ENCODE data around the gene ASCC3.

Gene ASCC3

GRCh38 chr6:100880853-100881706 lies at the start of gene ASCC3:
Gene ASCC3 (minus strand): TSS chr6:100881329. CDS start chr6:100867997, 13,332 bp downstream.
- Histone ChIP-seq H3K4me1 (ENCODE audit: control insufficient read depth, insufficient read depth, low read length) (peaks cover 69% of the 10 kb centered on the region), H3K27me3 (ENCODE audit: control insufficient read depth, insufficient read depth, low read length) (no peaks in the 10 kb centered on the region), H3K9me3 (ENCODE audit: control insufficient read depth, insufficient read depth, low read length) (no peaks in the 10 kb centered on the region), H3K4me3 (ENCODE audit: low read depth, low read length) (peak within 1 kb of the TSS; percentile 92), H3K9ac (ENCODE audit: low read depth, low read length) (peak within 1 kb of the TSS; percentile 77), H3K36me3 (ENCODE audit: control insufficient read depth, insufficient read depth, low read length) (no peaks in the 10 kb centered on the region), H3K27ac (ENCODE audit: low read depth, low read length) (peak within 1 kb of the TSS; percentile 91)

- Histone ChIP-seq H3K4me1 (ENCODE audit: control insufficient read depth, insufficient read depth, low read length) (no peaks in the 10 kb centered on the region; the same call in 1 of the 2 replicates), H3K9ac (ENCODE audit: low read depth, low read length) (no peak overlapping the region), H3K9me3 (ENCODE audit: control insufficient read depth, insufficient read depth, low read length) (no peaks in the 10 kb centered on the region), H3K4me3 (ENCODE audit: low read depth, low read length) (no peak overlapping the region), H3K36me3 (ENCODE audit: control insufficient read depth, insufficient read depth, low read length) (no peaks in the 10 kb centered on the region), H3K27me3 (ENCODE audit: control insufficient read depth, insufficient read depth, low read length) (no peaks in the 10 kb centered on the region), H3K27ac (ENCODE audit: low read depth, low read length) (no peak overlapping the region)
These were observed 44.6 kb upstream of the ASCC3 start for GRCh38 chr6:100925749-100926148.

- Histone ChIP-seq H3K4me3 (ENCODE audit: low read depth, low read length) (no peak overlapping the region), H3K27me3 (ENCODE audit: control insufficient read depth, insufficient read depth, low read length) (no peaks in the 10 kb centered on the region), H3K9ac (ENCODE audit: low read depth, low read length) (no peak overlapping the region), H3K27ac (ENCODE audit: low read depth, low read length) (no peak overlapping the region), H3K4me1 (ENCODE audit: control insufficient read depth, insufficient read depth, low read length) (no peaks in the 10 kb centered on the region; the same call in 1 of the 2 replicates), H3K9me3 (ENCODE audit: control insufficient read depth, insufficient read depth, low read length) (no peaks in the 10 kb centered on the region), H3K36me3 (ENCODE audit: control insufficient read depth, insufficient read depth, low read length) (no peaks in the 10 kb centered on the region)
These were observed 43.6 kb upstream of the ASCC3 start for GRCh38 chr6:100924534-100925227.

- no peaks in the 10 kb centered on the region for H3K27me3 ChIP-seq (ENCODE audit: control insufficient read depth, insufficient read depth, low read length)
- no peaks in the 10 kb centered on the region for H3K9me3 ChIP-seq (ENCODE audit: control insufficient read depth, insufficient read depth, low read length)
- no peaks in the 10 kb centered on the region; the same call in 1 of the 2 replicates for H3K4me1 ChIP-seq (ENCODE audit: control insufficient read depth, insufficient read depth, low read length)
- H3K27ac ChIP-seq (ENCODE audit: low read depth, low read length) = no peak overlapping the region
- no peaks in the 10 kb centered on the region for H3K36me3 ChIP-seq (ENCODE audit: control insufficient read depth, insufficient read depth, low read length)
- H3K4me3 ChIP-seq (ENCODE audit: low read depth, low read length) = no peak overlapping the region
- H3K9ac ChIP-seq (ENCODE audit: low read depth, low read length) = no peak overlapping the region
These were observed 42.5 kb upstream of the ASCC3 start for GRCh38 chr6:100923481-100924165.

GRCh38 chr6:100920028-100920605 lies 39.0 kb upstream of the ASCC3 start:
- no peaks in the 10 kb centered on the region for H3K36me3 ChIP-seq (ENCODE audit: control insufficient read depth, insufficient read depth, low read length)
- H3K27me3 ChIP-seq (ENCODE audit: control insufficient read depth, insufficient read depth, low read length) = no peaks in the 10 kb centered on the region
- H3K27ac ChIP-seq (ENCODE audit: low read depth, low read length) = no peak overlapping the region
- H3K4me1 ChIP-seq (ENCODE audit: control insufficient read depth, insufficient read depth, low read length) = no peaks in the 10 kb centered on the region; the same call in 1 of the 2 replicates
- H3K4me3 ChIP-seq (ENCODE audit: low read depth, low read length) = no peak overlapping the region
- no peaks in the 10 kb centered on the region for H3K9me3 ChIP-seq (ENCODE audit: control insufficient read depth, insufficient read depth, low read length)
- no peak overlapping the region for H3K9ac ChIP-seq (ENCODE audit: low read depth, low read length)

- H3K4me3 ChIP-seq (ENCODE audit: low read depth, low read length) = no peak overlapping the region
- H3K9me3 ChIP-seq (ENCODE audit: control insufficient read depth, insufficient read depth, low read length) = no peaks in the 10 kb centered on the region
- no peaks in the 10 kb centered on the region for H3K36me3 ChIP-seq (ENCODE audit: control insufficient read depth, insufficient read depth, low read length)
- no peak overlapping the region for H3K27ac ChIP-seq (ENCODE audit: low read depth, low read length)
- no peak overlapping the region for H3K9ac ChIP-seq (ENCODE audit: low read depth, low read length)
- H3K4me1 ChIP-seq (ENCODE audit: control insufficient read depth, insufficient read depth, low read length) = no peaks in the 10 kb centered on the region
- no peaks in the 10 kb centered on the region for H3K27me3 ChIP-seq (ENCODE audit: control insufficient read depth, insufficient read depth, low read length)
These were observed 37.0 kb upstream of the ASCC3 start for GRCh38 chr6:100918152-100918551.

GRCh38 chr6:100915876-100916275 lies 34.7 kb upstream of the ASCC3 start:
- H3K4me1 ChIP-seq (ENCODE audit: control insufficient read depth, insufficient read depth, low read length) = no peaks in the 10 kb centered on the region
- no peak overlapping the region for H3K27ac ChIP-seq (ENCODE audit: low read depth, low read length)
- no peak overlapping the region for H3K4me3 ChIP-seq (ENCODE audit: low read depth, low read length)
- H3K9ac ChIP-seq (ENCODE audit: low read depth, low read length) = no peak overlapping the region
- H3K27me3 ChIP-seq (ENCODE audit: control insufficient read depth, insufficient read depth, low read length) = no peaks in the 10 kb centered on the region
- no peaks in the 10 kb centered on the region for H3K36me3 ChIP-seq (ENCODE audit: control insufficient read depth, insufficient read depth, low read length)
- H3K9me3 ChIP-seq (ENCODE audit: control insufficient read depth, insufficient read depth, low read length) = no peaks in the 10 kb centered on the region

GRCh38 chr6:100913400-100914276 lies 32.5 kb upstream of the ASCC3 start:
- no peak overlapping the region for H3K9ac ChIP-seq (ENCODE audit: low read depth, low read length)
- no peaks in the 10 kb centered on the region for H3K9me3 ChIP-seq (ENCODE audit: control insufficient read depth, insufficient read depth, low read length)
- no peaks in the 10 kb centered on the region for H3K36me3 ChIP-seq (ENCODE audit: control insufficient read depth, insufficient read depth, low read length)
- no peak overlapping the region for H3K27ac ChIP-seq (ENCODE audit: low read depth, low read length)
- H3K27me3 ChIP-seq (ENCODE audit: control insufficient read depth, insufficient read depth, low read length) = no peaks in the 10 kb centered on the region
- H3K4me3 ChIP-seq (ENCODE audit: low read depth, low read length) = peak overlapping the region; percentile 53; the same call in 1 of the 2 replicates
- H3K4me1 ChIP-seq (ENCODE audit: control insufficient read depth, insufficient read depth, low read length) = no peaks in the 10 kb centered on the region

GRCh38 chr6:100906325-100906724 lies 25.2 kb upstream of the ASCC3 start:
- Histone ChIP-seq H3K27me3 (ENCODE audit: control insufficient read depth, insufficient read depth, low read length) (no peaks in the 10 kb centered on the region), H3K4me3 (ENCODE audit: low read depth, low read length) (no peak overlapping the region), H3K9ac (ENCODE audit: low read depth, low read length) (no peak overlapping the region), H3K9me3 (ENCODE audit: control insufficient read depth, insufficient read depth, low read length) (no peaks in the 10 kb centered on the region), H3K36me3 (ENCODE audit: control insufficient read depth, insufficient read depth, low read length) (no peaks in the 10 kb centered on the region), H3K4me1 (ENCODE audit: control insufficient read depth, insufficient read depth, low read length) (peaks cover 6% of the 10 kb centered on the region; the same call in 1 of the 2 replicates), H3K27ac (ENCODE audit: low read depth, low read length) (no peak overlapping the region)

GRCh38 chr6:100905067-100905466 lies 23.9 kb upstream of the ASCC3 start:
- Histone ChIP-seq H3K9me3 (ENCODE audit: control insufficient read depth, insufficient read depth, low read length) (no peaks in the 10 kb centered on the region), H3K4me3 (ENCODE audit: low read depth, low read length) (no peak overlapping the region), H3K9ac (ENCODE audit: low read depth, low read length) (no peak overlapping the region), H3K4me1 (ENCODE audit: control insufficient read depth, insufficient read depth, low read length) (peaks cover 6% of the 10 kb centered on the region; the same call in 1 of the 2 replicates), H3K36me3 (ENCODE audit: control insufficient read depth, insufficient read depth, low read length) (no peaks in the 10 kb centered on the region), H3K27ac (ENCODE audit: low read depth, low read length) (no peak overlapping the region), H3K27me3 (ENCODE audit: control insufficient read depth, insufficient read depth, low read length) (no peaks in the 10 kb centered on the region)

All from HUES48 (cell line).